Bone marrow (tissue), 2 donors: ENCODE data around the gene HDAC4.
"Not testable (repeated sequence)": the region's sequence is repeated elsewhere in the genome, so short reads cannot be mapped to it uniquely, and the experiment has no call there.

Source experiments
- DNase-seq, 2 donors: peaks; one replicate each; lab custom pipeline; 2025; lab: John Stamatoyannopoulos, UW

HDAC4 gene

DNA sequence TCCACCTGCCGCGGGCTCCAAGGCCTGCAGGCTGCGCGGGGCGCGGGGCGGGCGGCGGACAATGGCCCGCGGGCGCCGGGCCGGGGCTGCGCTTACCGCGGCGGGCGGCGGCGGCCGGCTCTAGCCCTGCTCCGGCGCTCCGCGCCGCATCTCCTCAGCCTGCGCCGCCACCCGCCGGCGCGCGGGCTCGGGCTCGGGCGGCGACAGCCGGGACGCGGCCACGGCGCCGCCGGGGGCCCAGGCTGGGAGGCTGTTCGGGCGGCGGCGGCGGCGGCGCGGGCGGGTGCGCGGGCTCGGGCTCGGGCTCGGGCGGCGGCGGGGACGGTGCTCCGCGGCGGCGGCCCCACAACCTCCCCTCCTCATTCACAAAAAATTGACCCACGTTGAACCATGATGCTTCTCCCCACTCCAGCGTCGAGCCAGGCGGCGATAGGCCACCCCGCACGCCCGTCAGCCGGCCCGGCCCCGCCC, at the start of gene HDAC4:
Gene HDAC4, minus strand, starts transcription at position 425 of the 471 bp plus-strand sequence. CDS start 48,321 bp downstream, outside the sequence.
- no peak for DNase-seq

DNA sequence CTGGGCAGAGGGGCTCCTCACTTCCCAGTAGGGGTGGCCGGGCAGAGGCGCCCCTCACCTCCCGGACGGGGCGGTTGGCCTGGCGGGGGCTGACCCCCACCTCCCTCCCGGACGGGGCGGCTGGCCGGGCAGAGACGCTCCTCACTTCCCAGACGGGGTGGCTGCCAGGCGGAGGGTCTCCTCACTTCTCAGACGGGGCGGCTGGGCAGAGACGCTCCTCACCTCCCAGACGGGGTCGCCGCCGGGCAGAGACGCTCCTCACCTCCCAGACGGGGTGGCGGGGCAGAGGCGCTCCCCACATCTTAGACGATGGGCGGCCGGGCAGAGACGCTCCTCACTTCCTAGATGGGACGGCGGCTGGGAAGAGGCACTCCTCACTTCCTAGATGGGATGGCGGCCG, 48.6 kb upstream of the HDAC4 start:
- DNase-seq: not testable (repeated sequence)

DNA sequence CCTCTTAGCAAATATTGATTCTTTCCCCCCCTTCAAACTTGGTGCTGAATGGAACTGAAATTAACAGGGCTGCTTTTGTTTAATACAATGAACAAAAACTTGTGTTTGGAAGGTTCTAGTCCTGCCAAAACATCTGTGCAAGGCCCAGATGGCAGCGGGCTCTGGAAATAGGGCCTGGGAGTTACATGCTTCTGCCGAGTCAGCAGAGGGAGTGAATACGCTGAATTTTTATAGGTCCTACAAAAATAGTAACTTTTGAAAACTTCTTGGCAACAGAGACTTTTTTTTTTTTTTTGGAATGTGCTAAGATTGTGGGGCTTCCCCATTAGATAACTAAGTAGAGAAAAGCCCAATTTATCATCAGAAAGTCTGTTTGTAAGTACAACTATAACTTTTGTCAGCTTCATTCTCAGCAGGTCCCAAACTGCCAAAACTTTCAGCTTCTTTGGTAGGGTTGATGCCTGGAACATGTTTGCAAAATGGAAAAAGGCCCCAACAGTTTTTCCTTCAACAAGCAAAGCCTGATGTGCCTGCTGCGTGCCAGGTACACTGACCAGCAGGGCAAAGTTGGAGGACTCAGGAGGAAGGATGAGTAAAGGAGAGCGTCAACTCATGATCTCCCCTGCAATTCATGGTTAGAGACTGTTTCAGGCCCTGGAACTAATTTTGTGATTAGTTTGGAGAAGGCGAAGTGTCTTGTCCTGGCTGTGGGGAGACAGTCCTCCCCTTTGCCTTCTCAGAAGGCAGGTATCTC, 45.1 kb upstream of the HDAC4 start:
- no peak for DNase-seq

DNA sequence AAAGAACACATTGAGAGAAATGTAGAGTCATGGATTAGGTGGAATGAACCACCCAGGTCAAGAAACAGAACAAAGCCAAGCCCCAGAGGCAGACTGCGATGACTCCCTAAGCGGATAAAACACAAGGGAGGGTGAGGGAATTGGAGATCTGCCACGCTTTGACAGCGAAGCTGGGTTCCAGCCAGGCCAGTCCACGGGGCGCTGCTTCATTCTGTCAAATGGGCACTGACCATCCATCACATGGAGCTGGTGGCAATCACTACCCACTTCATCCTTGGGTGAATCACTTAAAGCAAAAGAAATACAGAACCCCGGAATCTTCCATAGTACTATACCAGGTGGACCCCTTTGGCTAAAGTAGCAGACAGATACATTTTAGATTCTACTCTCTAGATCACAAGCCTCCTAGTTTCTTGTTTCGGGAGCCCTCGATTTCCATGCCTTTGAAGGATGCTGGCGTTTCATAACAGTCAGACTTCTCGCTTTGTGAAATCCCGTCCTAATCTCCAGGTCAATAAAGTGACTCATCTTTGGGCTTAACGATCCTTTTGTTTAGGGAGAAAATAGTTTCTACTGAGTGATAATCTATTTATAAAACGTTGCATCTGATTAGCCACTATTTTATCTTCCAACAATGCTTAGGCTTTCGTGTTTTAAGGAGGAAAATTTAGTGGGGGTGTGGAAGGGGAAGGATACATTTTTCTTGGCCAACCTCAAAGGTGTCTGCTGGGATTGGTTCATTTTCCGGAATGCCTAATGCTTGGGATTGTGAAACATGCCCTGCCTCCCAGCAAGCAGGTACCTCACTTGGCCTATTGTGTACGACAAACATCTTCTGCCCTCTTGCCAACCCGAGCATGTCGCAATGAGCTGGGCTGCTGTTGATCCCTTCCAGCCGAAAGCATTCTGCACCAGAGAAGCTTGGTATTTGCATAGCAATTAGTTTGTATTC, 44.1 kb upstream of the HDAC4 start:
- no peak for DNase-seq

DNA sequence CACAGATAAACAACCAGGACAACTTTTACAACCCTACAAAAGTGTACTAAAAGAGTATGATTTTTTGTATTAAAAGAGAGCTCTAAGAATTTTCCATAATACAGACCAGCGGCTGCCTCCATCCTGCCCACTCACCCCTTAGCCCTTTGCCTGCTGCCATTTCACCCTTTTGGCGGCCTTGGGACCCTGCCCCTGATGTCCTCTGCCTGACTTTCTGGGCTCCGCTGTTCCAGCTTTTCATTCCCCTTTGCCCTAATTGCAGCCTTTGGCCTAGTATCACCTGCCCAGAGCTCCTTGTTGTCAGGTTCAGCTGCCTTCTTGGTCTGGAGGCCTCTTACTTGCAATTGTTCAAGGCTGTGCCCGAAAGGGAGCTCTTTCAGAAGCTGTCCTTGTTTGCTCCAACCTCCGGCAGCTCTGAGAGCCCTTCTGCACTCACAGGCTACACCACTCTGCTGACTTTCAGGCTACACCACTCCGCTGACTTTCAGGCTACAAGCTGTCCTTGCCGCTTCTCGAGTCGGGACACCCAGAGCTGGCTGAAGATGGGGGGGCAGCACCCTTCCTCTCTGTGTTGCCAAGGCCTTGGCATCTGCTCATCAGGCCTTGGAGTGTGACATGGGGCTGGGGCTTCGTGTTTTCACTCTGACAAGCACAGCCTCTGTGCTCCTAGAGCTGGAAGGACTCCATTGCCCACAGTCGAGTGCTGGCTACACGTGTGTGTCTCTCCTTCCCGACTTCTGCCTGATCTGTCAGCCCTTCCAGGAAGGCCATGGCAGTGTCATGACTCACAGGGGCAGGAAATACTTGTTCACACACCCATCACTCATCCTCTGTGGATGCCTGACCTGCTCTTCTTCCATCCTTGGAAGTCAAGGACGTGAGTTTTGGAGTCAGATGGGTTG, 43.1 kb upstream of the HDAC4 start:
- no peak for DNase-seq

DNA sequence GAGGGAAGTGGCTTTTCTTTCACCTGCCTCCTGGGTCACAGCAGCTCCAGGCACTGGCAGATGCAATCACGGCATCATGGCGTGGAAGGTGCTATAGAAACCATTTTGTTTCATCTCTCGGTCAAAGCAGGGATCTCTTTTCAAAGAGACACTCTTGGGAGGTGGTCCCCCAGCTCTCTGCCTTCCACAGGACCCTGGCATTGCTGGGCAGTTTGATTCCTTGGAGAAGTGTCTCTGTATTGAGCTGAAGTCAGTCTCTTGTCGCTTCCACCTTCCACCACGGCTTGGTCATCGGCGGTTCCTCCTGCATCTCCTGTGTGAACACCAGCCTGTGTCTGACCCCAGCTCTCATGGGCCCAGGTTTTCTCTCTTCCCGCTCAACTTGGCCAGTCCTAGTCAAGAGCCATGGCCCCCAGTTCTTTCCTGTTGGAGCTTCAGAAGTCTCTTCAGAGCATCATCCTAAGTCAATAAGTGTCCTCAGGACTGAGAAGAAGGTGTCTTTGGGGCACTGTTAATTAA, 42.3 kb upstream of the HDAC4 start:
- DNase-seq: no peak

DNA sequence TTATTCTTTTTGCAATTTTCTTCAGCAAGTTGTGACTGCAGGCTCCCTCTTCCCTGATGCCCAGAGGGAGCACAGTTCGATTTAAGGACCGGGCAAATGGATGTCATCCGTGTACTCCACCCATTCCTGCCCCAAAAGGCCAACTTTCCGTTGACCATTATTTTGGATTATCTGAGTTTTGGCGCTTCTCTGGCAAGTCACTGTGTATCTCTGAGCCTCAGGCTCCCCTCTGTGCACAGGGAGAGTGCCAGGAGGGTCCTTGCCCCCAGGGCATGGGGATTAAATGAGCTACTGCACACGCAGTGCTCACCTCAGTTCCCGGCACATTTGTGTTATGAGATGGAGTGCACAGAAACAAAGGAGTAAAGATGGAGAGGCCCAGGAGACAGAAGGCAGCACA, 41.4 kb upstream of the HDAC4 start:
- DNase-seq: no peak

DNA sequence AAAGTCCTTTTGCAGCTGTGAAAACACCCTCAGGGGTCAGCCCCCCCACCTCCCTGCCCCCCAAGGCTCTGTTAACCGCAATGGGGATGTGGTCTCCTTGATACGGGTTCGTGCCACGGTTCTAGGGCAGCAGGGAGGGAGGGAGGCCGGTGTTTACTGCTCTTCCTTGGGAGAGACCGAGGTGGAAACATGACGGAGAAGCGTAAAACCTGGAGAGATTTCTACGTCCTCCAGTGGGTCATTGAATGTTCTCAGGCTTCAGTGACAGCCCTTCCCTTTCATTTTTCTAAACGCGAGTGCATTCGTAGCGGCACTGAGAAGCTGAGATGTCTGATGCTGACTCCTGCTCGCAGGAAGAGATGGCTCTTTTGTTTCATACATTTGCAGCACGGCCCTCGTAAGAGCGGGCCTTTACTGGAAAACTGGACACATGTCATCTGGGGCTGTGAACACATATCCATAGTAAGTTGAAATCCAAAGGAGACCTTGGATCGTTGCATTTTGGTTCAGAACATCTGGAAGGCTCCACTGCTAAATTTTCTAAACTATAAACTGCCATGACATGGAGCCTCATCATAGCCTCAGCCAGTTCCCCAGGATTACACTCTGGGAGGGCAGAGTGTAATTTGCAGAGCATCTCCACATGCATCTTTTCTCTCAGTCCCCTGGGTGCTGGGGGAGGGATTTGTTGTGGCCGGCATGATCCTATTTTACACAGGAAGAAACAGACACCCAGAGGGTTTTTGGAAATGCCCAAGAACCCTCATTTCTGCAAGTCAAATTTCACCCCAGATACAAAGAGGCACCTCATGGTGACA, 40.6 kb upstream of the HDAC4 start:
- no peak for DNase-seq

DNA sequence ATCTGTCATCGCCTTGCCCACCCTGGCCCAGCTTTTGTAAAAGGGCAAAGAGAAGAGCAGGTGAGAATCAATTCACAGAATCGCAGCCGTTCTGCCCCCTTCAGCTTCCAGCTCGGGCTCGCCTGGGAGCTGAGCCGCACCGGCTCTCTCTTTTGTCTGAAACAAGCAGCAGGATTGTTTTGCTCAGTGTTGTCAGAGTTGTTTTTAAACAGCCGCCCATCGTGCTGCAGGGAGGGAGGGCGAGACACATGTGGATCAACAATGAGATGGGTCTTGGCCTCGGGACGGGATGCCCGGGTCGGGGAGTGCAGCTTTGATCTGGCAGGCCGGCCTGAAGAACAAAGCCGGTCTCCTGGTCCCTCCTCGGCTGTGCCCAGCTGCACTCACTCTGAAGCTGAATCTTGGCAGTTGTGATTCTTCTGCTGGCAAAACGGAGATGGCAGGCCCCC, 39.7 kb upstream of the HDAC4 start:
- no peak for DNase-seq

DNA sequence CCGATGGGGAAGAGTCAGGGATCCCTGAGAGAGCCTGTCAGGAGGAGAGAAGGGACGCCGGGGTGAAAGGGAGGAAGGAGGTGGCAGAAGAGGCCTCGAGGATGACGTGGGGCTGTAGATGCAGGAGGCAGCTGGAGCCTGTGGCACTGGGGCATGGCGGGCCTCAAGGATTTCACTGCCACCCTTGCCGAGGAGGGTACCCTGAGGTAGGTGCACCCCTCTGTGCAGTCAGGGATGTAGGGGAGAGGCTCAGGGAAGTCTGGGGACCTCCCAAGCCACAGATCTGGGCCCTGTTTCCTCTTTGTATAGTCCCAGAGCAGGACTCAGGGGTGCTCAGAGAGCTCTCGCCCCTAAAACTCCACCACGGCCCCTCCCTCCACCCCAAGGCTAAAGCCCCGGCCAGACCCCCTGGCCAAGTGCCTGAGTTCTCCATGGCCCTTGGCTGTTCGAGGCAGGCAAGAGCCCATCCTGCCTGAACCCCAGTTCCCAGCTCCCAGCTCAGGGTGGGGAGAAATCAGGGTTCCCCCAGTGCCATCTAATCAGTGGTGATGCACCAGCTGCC, 39.0 kb upstream of the HDAC4 start:
- DNase-seq: no peak

DNA sequence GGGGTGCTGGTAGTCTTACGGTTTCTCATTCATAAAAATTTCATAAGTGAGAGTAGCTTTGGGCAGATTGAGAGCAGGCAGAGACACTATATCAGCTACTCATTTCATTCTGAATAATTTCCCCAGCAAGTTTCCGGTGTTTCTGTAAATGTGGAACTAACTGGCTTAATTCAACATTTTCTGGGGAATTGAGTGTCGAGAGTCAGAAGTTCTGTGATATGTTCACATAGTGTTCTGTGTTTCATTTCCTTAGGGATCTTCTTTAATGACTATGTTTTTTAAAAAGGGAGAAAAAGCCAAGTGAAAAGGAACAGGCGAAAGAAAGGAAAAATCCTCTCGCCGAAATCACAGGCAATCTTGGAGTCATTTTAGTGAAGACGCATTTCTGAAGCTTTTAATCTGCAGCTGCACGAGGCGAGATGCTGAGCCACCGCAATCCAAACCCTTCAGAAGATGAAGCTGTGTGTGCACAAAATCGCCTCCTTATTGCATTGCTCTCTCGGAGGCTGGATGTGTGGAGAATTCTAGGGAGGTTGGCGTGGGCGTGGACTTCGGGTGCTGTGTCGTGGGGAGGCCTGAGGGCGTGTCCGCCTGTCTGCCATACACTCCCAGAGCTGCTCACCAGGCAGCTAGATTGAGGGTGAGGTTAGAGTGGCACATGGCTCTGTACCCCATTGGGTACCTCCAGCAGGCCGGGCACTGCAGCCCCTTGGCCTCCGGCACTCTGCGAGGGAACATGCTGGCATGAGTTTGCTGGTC, 38.4 kb upstream of the HDAC4 start:
- no peak for DNase-seq

DNA sequence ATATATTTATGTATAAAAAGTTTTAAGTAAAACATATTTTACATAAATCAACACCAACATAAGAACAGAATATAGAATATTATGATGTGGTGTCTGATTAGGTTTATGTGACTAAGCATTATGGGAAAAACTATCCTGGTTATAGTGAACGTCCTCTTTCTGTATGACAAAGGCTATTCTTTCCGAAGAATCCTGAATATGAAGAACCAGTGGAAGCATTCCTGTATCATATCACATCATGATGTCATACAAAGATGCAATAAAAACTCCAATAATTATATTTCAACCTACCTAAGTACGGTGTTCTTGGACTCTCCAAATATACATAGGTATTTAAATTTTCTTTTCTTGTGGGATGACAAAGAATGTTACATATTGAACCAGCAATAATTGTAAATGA, 37.5 kb upstream of the HDAC4 start:
- DNase-seq: no peak

DNA sequence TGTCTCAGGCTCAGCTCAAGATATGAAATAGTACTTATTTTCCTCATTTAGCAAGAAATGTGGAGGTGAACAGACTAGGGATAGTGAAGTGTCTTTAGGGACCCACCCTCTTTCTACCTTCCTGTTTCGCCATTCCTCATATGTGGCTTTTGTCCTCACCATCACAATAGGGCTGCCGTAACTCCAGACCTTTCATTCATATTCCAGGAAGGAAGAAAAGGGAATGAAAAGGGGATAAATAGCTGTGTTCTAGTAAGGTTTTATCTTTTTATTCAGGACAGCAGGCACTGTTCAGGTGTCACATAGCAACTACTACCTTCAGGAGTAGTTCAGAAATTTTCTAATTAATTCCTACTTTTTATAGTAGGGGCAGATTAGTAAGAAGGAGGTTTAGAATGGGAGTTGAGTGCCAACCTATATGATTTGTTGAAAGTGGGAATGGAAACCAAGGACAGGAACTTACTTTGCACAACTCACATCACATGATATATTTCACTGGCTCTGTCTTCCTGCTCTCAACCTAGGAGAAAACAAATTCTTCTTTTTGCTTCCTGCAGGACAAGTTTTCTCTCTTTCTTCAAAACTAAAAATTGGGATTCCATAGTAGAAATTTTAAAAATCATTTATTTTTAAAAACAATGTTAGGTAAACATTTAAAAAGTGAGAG, 36.0 kb upstream of the HDAC4 start:
- DNase-seq: no peak

DNA sequence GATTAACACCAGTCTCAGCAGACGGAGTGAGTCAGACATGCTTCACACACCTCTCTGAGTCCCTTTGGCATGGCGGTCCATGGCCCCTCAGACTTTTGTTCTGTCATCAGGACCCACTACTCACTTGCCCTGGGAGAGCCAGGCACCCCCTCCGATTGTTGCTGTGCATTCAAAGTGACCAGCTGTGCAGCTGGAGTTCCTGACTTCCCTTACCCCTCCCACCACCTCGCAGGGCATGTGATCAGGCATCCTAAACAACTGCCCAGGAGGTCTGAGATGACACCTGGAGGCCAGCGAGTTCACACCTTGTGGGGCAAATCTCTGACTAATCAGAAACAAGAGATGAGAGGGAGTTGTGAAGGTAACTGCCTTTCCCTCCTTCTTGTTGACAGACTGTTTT, 35.3 kb upstream of the HDAC4 start:
- DNase-seq: no peak

DNA sequence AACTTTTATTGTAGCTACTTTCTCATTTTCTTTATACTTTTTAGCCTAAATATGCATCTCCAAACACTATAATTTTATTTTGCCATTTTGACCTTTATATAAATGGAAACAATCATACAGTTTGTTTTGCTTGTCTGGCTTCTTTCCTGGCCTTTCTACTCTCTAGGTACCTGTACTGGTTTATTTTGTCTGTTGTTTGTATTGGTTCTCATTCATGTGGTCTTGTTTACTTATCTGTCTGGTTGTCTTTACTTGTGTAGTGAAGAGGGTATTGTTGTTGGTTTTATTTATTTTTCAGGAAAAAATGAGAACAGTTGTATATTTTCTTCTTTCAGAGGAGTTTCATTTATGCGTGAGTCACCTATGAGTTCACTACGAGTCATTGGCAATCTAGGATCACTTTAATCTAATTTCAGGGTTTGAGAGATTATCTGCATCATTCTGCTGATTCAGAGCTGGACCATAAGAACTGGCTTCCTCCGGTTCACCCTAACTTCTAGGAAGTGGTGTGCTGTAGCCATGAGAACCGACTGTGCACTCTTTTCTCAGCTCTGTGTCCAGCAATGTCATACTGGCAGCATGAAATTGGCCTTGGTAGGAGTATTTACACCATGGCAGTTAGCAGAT, 33.1 kb upstream of the HDAC4 start:
- DNase-seq: no peak

DNA sequence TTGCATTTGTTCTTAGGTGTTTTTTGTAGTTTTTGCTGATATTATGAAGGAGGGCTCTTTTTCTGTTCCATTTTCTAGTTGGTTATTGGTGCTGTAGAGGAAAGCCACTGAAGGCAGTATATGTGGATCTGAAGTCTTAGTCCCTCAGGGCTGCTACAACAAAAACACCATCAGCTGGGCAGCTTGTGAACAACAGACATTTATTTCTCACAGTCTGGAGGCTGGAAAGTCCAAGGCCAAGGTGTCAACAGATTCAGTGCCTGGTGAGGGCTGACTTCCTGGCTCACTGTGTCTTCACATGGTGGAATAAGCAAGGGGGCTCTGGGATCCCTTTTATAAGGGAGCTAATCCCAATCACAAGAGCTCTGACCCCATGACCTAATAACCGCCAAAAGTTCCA, 31.4 kb upstream of the HDAC4 start:
- DNase-seq: no peak

DNA sequence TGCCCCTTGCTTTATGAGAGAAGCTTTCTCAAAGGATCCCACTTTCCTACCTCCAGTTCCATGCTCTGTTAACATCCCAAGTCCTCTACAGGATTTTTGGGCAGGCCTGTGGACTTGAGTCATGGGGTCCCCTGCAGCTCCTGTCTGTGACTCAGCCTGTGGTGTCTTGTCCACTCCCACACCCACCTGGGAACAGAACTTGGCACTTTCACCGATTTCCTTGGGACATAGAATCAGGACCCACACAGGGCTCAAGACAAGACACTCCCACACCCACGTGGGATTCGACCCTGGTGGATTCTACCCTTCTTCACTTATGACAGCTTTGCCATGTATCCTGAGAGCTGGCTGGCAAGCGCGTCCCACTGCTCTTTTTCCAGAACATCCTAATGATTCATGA, 30.7 kb upstream of the HDAC4 start:
- DNase-seq: no peak

DNA sequence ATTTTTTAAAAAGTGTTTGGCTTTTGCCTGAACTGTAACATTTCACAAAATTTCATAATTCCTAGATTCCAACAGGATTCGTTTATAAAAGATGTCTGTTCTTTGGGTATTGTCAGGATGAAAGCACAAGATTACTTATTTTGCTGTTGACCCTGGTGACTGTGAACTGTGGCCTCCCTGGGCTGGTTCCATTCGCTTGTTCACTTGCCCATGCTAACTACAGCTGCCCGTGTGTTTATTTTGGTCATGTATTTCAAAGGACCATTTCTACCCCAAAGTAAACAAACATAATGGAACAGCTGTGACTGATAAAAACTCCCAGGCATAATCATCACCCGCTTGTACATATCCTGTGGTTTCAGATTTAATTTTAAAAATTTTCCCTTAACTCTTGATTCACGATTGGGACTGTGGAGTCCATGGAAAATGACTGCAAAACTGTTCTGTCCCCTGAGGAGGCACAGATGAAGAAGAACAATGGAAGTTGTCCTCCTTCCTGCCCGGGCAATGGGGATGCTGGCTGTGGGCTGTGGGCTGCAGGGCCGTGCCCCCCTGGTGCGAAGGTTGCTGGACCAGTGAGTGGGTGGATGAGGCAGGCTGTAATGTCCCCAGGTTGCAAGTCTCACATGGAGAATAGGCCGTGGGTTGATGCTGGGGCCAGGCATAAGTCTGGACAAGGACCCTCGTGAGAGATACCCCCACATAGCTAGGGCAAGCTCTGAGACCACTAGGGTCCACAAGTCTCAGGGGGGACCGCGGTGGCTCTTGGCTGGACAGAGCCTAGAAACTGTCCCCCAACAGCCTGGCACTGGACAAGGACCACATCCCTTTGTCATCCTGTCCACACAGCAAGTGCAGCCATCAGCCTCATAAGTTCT, 28.9 kb upstream of the HDAC4 start:
- DNase-seq: no peak
